RWPE2 (cell line): Measurements from ENCODE around the gene CLCN6.

Experiments
- ATAC-seq: fragments of 200-7000 bp; cut with Tn5 transposase; 3 replicates; pipeline ENCODE4 v1.9.1; 2021; ENCODE audit warnings: low read depth
- DNase-seq: peaks from one replicate; pipeline ENCODE4 v3.0.0-alpha.2; 2020; ENCODE audit warnings: low spot score
- H3K27ac ChIP-seq: fragments of 450-650 bp; 2 replicates; pipeline ENCODE4 v1.5.1; 2017; ENCODE audit warnings: mild to moderate bottlenecking; ENCODE audit not compliant: poor library complexity, severe bottlenecking
- H3K27me3 ChIP-seq: fragments of 250-450 bp; sonication (Bioruptor Pico); 2 replicates; pipeline ENCODE4 v1.5.1; 2021; ENCODE audit warnings: mild to moderate bottlenecking, moderate library complexity; ENCODE audit not compliant: insufficient read depth, poor library complexity, severe bottlenecking
- H3K36me3 ChIP-seq: fragments of 250-450 bp; sonication (Bioruptor Pico); 2 replicates; pipeline ENCODE4 v1.5.1; 2020; ENCODE audit warnings: low read depth, mild to moderate bottlenecking, moderate library complexity
- H3K4me1 ChIP-seq: fragments of 250-450 bp; sonication (Bioruptor Pico); 2 replicates; pipeline ENCODE4 v1.5.1; 2021; ENCODE audit warnings: mild to moderate bottlenecking, moderate library complexity; ENCODE audit not compliant: insufficient read depth, poor library complexity, severe bottlenecking
- H3K4me3 ChIP-seq: fragments of 250-450 bp; sonication (Bioruptor Pico); 2 replicates; pipeline ENCODE4 v1.5.1; 2021; ENCODE audit warnings: mild to moderate bottlenecking, moderate library complexity; ENCODE audit not compliant: severe bottlenecking
- H3K9me3 ChIP-seq: fragments of 250-450 bp; sonication (Bioruptor Pico); 2 replicates; pipeline ENCODE4 v1.5.1; 2021; ENCODE audit warnings: mild to moderate bottlenecking, moderate library complexity; ENCODE audit not compliant: severe bottlenecking
- TF ChIP-seq, protein P1 (sequence below): fragments of 450-650 bp; IDR thresholded peaks from one replicate; pipeline ENCODE4 v1.5.1; 2017; ENCODE audit warnings: mild to moderate bottlenecking, moderate library complexity; ENCODE audit not compliant: poor library complexity, severe bottlenecking

The CLCN6 gene

DNA sequence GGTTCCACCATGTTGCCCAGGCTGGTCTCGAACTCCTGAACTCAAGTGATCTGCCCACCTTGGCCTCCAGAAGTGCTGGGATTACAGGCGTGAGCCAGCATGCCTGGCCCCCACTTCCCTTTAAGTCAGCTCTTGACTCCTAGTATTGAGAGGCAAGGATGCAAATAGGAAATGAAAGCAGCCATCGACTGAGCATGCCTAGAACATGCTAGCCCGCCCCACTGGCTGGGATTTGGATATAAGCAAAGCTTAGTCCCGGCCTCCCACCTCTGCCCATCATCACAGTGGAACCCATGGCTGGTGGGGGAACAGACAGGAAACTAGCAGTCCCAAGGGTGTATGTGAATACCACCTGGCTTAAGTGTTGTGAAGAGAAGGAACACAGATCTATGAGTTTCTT, 33.5 kb upstream of the CLCN6 start:
- ATAC-seq (no peak), DNase-seq (no peak)
- H3K36me3 ChIP-seq = no peaks in the 10 kb centered on the region
- no peaks in the 10 kb centered on the region for H3K9me3 ChIP-seq
- TF ChIP-seq, protein P1, sequence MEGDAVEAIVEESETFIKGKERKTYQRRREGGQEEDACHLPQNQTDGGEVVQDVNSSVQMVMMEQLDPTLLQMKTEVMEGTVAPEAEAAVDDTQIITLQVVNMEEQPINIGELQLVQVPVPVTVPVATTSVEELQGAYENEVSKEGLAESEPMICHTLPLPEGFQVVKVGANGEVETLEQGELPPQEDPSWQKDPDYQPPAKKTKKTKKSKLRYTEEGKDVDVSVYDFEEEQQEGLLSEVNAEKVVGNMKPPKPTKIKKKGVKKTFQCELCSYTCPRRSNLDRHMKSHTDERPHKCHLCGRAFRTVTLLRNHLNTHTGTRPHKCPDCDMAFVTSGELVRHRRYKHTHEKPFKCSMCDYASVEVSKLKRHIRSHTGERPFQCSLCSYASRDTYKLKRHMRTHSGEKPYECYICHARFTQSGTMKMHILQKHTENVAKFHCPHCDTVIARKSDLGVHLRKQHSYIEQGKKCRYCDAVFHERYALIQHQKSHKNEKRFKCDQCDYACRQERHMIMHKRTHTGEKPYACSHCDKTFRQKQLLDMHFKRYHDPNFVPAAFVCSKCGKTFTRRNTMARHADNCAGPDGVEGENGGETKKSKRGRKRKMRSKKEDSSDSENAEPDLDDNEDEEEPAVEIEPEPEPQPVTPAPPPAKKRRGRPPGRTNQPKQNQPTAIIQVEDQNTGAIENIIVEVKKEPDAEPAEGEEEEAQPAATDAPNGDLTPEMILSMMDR = no peak
- H3K27me3 ChIP-seq = no peaks in the 10 kb centered on the region
- H3K4me1 ChIP-seq = no peaks in the 10 kb centered on the region
- no peak overlapping the region for H3K4me3 ChIP-seq
- no peak overlapping the region for H3K27ac ChIP-seq

GRCh38 chr1:11774753-11775152, 31.2 kb upstream of the CLCN6 start:
- no peak for ATAC-seq
- TF ChIP-seq, protein P1 = no peak
- H3K9me3 ChIP-seq = no peaks in the 10 kb centered on the region
- no peak overlapping the region for H3K4me3 ChIP-seq
- no peak overlapping the region for H3K27ac ChIP-seq
- no peaks in the 10 kb centered on the region for H3K27me3 ChIP-seq
- H3K36me3 ChIP-seq = no peaks in the 10 kb centered on the region
- no peaks in the 10 kb centered on the region for H3K4me1 ChIP-seq
- no peak for DNase-seq

GRCh38 chr1:11777658-11778322, 28.2 kb upstream of the CLCN6 start:
- no peak overlapping the region for H3K27ac ChIP-seq
- DNase-seq = no peak
- no peaks in the 10 kb centered on the region for H3K9me3 ChIP-seq
- no peaks in the 10 kb centered on the region for H3K36me3 ChIP-seq
- TF ChIP-seq, protein P1 = no peak
- no peaks in the 10 kb centered on the region for H3K27me3 ChIP-seq
- H3K4me3 ChIP-seq = no peak overlapping the region
- no peak for ATAC-seq
- H3K4me1 ChIP-seq = no peaks in the 10 kb centered on the region

DNA sequence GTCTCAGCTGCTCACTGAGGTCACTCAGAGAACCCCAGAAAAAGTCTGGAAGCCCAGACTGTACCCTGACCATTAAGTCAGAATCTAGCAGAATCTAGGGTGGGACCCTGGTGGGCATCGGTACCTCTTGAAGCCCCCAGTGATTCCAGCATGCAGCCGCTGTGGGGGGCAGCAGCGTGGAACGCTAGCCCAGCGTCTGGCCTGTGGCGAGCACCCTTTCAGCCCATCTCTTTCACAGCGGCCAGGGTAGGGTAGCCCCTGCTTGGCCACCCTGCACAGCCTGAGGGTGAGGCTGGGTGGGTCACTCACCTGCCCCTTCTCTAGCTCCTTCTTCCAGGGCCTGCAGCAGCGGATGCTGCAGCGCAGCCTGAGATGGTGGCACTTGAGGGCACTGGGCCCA, 27.7 kb upstream of the CLCN6 start:
- H3K36me3 ChIP-seq = no peaks in the 10 kb centered on the region
- no peak overlapping the region for H3K27ac ChIP-seq
- DNase-seq = no peak
- ATAC-seq = no peak
- no peaks in the 10 kb centered on the region for H3K4me1 ChIP-seq
- no peaks in the 10 kb centered on the region for H3K9me3 ChIP-seq
- no peak overlapping the region for H3K4me3 ChIP-seq
- no peaks in the 10 kb centered on the region for H3K27me3 ChIP-seq
- TF ChIP-seq, protein P1 = no peak

DNA sequence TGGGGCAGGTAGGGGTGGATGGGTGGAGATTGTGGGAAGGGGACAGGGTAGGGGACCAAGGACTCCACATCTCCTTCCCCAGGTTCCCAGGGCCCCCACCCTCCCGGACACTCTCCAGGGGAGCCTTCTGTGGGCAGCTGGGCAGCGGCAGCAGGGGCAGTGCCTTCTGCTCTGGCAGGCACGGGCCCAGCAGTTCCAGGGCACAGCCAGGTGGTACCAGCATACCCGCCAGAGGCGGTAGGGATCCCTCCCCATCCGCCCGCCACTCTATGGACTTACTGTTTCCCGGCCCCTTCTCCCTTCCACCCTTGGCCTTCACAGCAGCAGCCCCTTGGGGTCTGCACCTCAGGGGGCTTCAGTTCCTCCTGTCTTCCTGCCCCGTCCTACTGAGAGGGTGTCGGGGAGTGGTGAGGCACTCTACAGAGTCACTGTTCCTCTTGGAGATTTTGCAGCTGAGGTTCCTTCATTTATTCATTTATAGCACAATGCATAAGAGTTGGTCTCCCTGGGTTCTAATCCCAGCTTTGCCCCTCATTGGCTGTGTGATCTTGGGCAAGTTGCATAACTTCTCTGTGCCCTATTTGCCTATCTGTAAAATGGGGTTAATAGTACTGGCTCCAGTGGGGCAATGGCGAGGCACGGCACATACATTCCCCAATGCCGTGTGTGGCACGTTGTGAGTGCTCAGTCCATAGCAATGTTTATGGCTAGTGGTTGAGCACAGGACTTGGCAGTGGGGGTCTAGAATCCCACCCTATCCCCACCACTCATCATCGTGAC, 27.0 kb upstream of the CLCN6 start:
- ATAC-seq = no peak
- Histone ChIP-seq H3K9me3 (no peaks in the 10 kb centered on the region), H3K27me3 (no peaks in the 10 kb centered on the region), H3K4me3 (no peak overlapping the region), H3K27ac (no peak overlapping the region), H3K36me3 (no peaks in the 10 kb centered on the region), H3K4me1 (no peaks in the 10 kb centered on the region)
- TF ChIP-seq, protein P1 = no peak
- DNase-seq = no peak
